HEK293T (cell line): ENCODE results near the gene KDM2A.

Source experiments
- CTCF ChIA-PET: fragments of 350-600 bp; formaldehyde crosslinking; extraction: SDS; loops from one replicate; lab custom pipeline; 2021; ENCODE audit warnings: antibody characterized with exemption, inconsistent platforms; lab: Yijun Ruan, JAX
- POLR2A ChIA-PET: fragments of 350-600 bp; formaldehyde crosslinking; extraction: SDS; loops from one replicate; lab custom pipeline; 2020; ENCODE audit warnings: antibody characterized with exemption, inconsistent platforms; lab: Yijun Ruan, JAX
- DNase-seq: peaks from one replicate; pipeline ENCODE4 v3.0.0; 2012; ENCODE audit warnings: mixed read lengths; ENCODE audit errors: extremely low spot score
- ARNT ChIP-seq: fragments of 450-650 bp; IDR thresholded peaks from 2 replicates; pipeline ENCODE4 v1.6.1; 2017; ENCODE audit warnings: mild to moderate bottlenecking
- BHLHE40 ChIP-seq: fragments of 450-650 bp; IDR thresholded peaks from 2 replicates; pipeline ENCODE4 v1.6.1; 2016; ENCODE audit warnings: mild to moderate bottlenecking, moderate library complexity, borderline replicate concordance
- CTBP1 ChIP-seq: fragments of 450-650 bp; IDR thresholded peaks from 2 replicates; pipeline ENCODE4 v1.6.1; 2016; ENCODE audit warnings: borderline replicate concordance
- ELF4 ChIP-seq: fragments of 450-650 bp; IDR thresholded peaks from 2 replicates; pipeline ENCODE4 v1.6.1; 2017; ENCODE audit warnings: antibody characterized with exemption
- FOXA1 ChIP-seq: fragments of 450-650 bp; IDR thresholded peaks from 2 replicates; pipeline ENCODE4 v1.6.1; 2016; ENCODE audit warnings: mild to moderate bottlenecking
- FOXK2 ChIP-seq: fragments of 450-650 bp; IDR thresholded peaks from 2 replicates; pipeline ENCODE4 v1.6.1; 2016; ENCODE audit warnings: mild to moderate bottlenecking
- FOXM1 ChIP-seq: fragments of 450-650 bp; IDR thresholded peaks from 2 replicates; pipeline ENCODE4 v1.6.1; 2017; ENCODE audit warnings: mild to moderate bottlenecking, borderline replicate concordance
- HDGF ChIP-seq: fragments of 450-650 bp; IDR thresholded peaks from 2 replicates; pipeline ENCODE4 v1.6.1; 2017; ENCODE audit warnings: antibody characterized with exemption, borderline replicate concordance
- L3MBTL2 ChIP-seq: fragments of 450-650 bp; conservative IDR thresholded peaks from 2 replicates; pipeline ENCODE4 v1.6.1; 2016; ENCODE audit warnings: mild to moderate bottlenecking
- LEF1 ChIP-seq: fragments of 450-650 bp; IDR thresholded peaks from 2 replicates; pipeline ENCODE4 v1.6.1; 2017; ENCODE audit warnings: mild to moderate bottlenecking, borderline replicate concordance
- NFRKB ChIP-seq: fragments of 450-650 bp; IDR thresholded peaks from 2 replicates; pipeline ENCODE4 v1.6.1; 2016; ENCODE audit warnings: mild to moderate bottlenecking, moderate library complexity
- SP1 ChIP-seq: fragments of 450-650 bp; IDR thresholded peaks from 2 replicates; pipeline ENCODE4 v1.6.1; 2017
- SUZ12 ChIP-seq: fragments of 450-650 bp; IDR thresholded peaks from 2 replicates; pipeline ENCODE4 v1.6.1; 2016; ENCODE audit warnings: mild to moderate bottlenecking
- TARDBP ChIP-seq: fragments of 450-650 bp; IDR thresholded peaks from 2 replicates; pipeline ENCODE4 v1.6.1; 2016
- ZNF384 ChIP-seq: fragments of 450-650 bp; IDR thresholded peaks from 2 replicates; pipeline ENCODE4 v1.6.1; 2016
- TF ChIP-seq, protein P1 (sequence below): fragments of 450-650 bp; IDR thresholded peaks from 2 replicates; pipeline ENCODE4 v1.6.1; 2016

Gene KDM2A

DNA sequence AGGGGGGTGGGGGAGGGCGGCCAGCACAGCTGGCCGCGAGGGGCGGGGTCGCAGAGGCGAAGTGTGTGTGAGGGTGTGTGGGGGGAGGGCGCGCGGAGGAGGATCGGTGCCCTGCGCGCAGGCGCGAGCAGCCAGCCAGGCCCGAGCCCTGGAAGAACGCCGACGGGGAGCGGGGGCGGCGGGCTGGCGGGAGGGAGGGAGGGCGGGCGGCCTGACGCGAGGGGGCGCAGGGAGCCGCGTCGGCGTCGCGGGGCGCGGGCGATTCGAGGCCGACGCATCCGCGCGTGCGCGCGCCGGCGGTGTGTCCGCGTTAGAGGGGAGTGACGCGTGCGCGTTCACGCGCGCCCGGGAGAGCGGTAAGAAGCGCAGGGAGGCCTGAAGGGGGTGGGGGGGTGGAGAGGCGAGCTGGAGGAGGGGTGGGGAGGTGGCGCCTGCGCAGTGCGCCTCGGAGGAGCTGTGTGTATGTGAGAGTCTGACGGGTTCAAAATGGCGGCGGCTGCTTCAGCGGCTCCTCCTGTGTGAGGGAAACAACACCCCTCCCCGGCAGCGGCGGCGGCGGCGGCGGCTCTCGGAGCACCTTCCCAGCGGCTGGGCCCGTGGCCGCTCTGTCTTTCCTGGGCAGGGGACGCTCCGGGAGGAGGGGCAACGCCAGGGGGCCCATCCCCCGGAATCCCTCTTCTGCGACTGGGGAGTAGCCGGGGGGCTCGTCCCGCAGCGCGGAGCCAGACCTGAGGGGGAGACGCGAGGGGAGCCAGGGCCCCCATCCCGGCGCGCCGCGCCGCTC lies at the start of gene KDM2A:
KDM2A (plus strand) TSS at position 463 of the 784 bp plus-strand sequence. CDS start 2,054 bp downstream, outside the sequence.
- no peak for TF ChIP-seq NFRKB
- TF ChIP-seq ELF4, result no peak
- no peak for TF ChIP-seq FOXM1
- TF ChIP-seq L3MBTL2, result no peak
- TF ChIP-seq FOXK2, result no peak
- no peak for TF ChIP-seq TARDBP
- no peak for TF ChIP-seq ARNT
- TF ChIP-seq, protein P1, sequence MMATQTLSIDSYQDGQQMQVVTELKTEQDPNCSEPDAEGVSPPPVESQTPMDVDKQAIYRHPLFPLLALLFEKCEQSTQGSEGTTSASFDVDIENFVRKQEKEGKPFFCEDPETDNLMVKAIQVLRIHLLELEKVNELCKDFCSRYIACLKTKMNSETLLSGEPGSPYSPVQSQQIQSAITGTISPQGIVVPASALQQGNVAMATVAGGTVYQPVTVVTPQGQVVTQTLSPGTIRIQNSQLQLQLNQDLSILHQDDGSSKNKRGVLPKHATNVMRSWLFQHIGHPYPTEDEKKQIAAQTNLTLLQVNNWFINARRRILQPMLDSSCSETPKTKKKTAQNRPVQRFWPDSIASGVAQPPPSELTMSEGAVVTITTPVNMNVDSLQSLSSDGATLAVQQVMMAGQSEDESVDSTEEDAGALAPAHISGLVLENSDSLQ, result no peak
- no peak for TF ChIP-seq FOXA1
- no peak for TF ChIP-seq LEF1
- no peak for TF ChIP-seq HDGF
- no peak for TF ChIP-seq SP1
- TF ChIP-seq SUZ12, result no peak
- no peak for TF ChIP-seq ZNF384
- no peak for TF ChIP-seq BHLHE40
- TF ChIP-seq CTBP1, result no peak
- ChIA-PET CTCF (interaction anchor here (0.6 kb wide), 1 partner anchor 45 kb away, joined by 3 read pairs; no protein-coding TSS in a partner anchor), POLR2A (interaction anchor here (0.9 to 1.4 kb wide), 3 partner anchors 46 to 120 kb away, joined by 3 to 7 read pairs (median 3); no protein-coding TSS in a partner anchor)
- DNase-seq, result peak; percentile 98

DNA sequence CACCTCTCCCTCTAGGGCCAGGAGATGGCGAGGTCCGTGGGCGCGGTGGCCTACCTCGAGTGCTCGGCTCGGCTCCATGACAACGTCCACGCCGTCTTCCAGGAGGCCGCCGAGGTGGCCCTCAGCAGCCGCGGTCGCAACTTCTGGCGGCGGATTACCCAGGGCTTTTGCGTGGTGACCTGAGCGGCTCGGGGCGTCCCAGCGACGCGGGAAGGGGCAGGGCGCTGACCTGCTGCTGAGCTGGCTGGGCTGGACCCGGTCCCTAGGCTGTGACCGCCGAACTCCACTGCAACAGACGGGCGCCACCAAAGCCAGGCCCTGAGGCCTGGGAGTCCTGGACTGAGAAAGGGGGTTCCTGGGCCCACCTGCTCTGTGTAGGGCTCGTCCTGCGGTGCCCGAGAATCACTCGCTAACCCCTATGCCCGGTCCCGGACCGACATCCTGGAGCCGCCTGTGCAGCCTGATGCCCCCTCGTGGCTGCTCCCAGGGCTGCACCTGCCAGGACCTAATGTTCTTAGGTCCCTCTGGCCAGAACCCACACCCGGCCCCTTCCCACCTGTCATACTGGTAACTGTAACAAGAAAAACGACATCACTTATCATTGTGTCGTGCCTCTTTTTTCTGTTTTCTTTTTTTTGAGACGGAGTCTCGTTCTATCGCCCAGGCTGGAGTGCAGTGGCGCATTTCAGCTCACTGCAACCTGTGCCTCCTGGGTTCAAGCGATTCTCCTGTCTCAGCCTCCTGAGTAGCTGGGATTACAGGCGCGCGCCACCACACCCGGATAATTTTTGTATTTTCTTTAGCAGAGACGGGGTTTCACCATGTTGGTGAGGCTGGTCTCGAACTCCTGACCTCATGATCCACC lies 47.4 kb upstream of the KDM2A start:
- POLR2A ChIA-PET, result interaction anchor here (1.3 kb wide), 1 partner anchor 168 kb away, joined by 3 read pairs; no protein-coding TSS in a partner anchor
- TF ChIP-seq ZNF384, result no peak
- peak; percentile 92 for DNase-seq
- CTCF ChIA-PET, result interaction anchor here (1.4 kb wide), 1 partner anchor 13 kb away, joined by 4 read pairs; no protein-coding TSS in a partner anchor

DNA sequence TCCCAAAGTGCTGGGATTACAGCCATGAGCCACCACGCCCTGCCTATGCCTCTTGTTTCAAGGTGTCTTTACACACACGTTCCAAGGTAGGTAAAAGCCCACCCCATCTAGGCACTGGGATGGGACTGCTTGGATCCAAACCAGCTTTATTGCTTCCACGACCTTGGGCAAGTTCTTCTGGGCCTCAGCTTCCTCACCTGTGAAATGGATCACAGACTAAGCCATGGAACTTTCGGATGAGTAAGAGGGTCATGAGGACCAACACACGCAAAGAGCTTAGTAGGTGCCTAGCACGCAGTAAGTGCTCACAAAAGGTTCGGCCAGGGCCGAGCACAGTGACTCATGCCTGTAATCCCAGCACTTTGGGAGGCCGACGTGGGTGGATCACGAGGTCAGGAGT lies 46.8 kb upstream of the KDM2A start:
- TF ChIP-seq ELF4 (no peak), FOXK2 (no peak), FOXA1 (no peak), CTBP1 (no peak), BHLHE40 (no peak), FOXM1 (no peak), SP1 (no peak), ARNT (no peak), LEF1 (no peak), TARDBP (no peak), HDGF (no peak), ZNF384 (no peak), NFRKB (no peak), L3MBTL2 (no peak), SUZ12 (no peak)
- TF ChIP-seq, protein P1, result no peak
- ChIA-PET CTCF (interaction anchor here (0.6 to 1.4 kb wide), 3 partner anchors 13 to 248 kb away, joined by 3 to 4 read pairs (median 4); no protein-coding TSS in a partner anchor), POLR2A (interaction anchor here (1.3 to 1.4 kb wide), 2 partner anchors 10 to 167 kb away, joined by 3 to 4 read pairs; no protein-coding TSS in a partner anchor)
- no peak for DNase-seq

DNA sequence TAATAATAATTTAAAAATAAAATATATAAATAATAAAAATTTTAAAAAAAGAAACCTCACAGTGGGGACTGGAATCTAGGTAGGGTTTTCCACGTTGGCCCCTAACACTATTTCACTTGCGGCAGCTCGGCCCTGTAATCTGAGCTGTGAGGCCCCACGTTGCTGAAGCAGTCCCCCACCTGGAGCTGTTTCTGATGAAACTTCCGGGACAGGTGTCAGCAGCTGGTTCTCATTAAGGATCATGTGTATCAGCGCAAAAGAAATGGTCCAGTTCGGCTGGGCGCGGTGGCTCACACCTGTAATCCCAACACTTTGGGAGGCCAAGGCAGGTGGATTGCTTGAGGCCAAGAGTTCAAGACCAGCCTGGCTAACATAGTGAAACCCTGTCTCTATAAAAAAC lies 45.2 kb upstream of the KDM2A start:
- TF ChIP-seq FOXK2 (no peak), FOXM1 (no peak), LEF1 (no peak), FOXA1 (no peak), ELF4 (no peak), HDGF (no peak), CTBP1 (no peak)
- ChIA-PET CTCF (interaction anchor here (0.9 to 2.6 kb wide), 4 partner anchors 8 to 45 kb away, joined by 3 to 9 read pairs (median 6); partner anchors contain the start of gene KDM2A), POLR2A (interaction anchor here (1.2 to 1.7 kb wide), 3 partner anchors 8 to 244 kb away, joined by 3 to 6 read pairs (median 4); no protein-coding TSS in a partner anchor)
- DNase-seq, result no peak

DNA sequence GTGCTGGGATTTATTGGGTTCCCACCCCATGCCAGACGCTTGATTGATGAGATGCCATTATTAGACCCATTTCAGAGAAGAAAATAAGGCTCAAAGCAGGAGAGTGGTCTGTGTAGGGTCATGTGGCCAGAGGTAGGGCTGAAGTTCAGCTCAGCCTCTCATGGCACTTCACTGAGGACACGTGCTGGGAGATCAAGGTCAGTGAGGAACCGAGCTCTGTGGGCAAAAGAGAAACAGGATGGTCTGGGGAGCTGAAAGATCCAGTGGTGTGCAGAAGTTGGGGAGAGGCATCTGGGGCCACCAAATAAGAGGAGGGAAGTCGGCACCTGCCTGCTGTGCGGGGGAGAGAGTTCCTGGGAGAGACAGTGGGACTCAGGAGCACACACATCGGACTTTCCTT lies 42.9 kb upstream of the KDM2A start:
- POLR2A ChIA-PET, result no interaction called here
- CTCF ChIA-PET, result interaction anchor here (0.6 kb wide), 1 partner anchor 35 kb away, joined by 3 read pairs; no protein-coding TSS in a partner anchor
- TF ChIP-seq SUZ12 (no peak), FOXM1 (no peak), TARDBP (no peak), SP1 (no peak), ELF4 (no peak), FOXK2 (no peak), ZNF384 (no peak), LEF1 (no peak), FOXA1 (no peak), ARNT (no peak), BHLHE40 (no peak), NFRKB (no peak), L3MBTL2 (no peak), HDGF (no peak), CTBP1 (no peak)
- TF ChIP-seq, protein P1, result no peak
- DNase-seq, result no peak
